MCF 10A (cell line): Measurements from ENCODE around the gene ZMYND8. TPM values are rescaled to one million over a fixed set of nuclear protein-coding genes. Genes with fewer than 3 reads are reported as not detected.

Experiments used
- BruUV-seq: library from RNA; stranded (reverse); fragments of 400-500 nt; replicated peaks from 2 replicates; lab custom pipeline; 2021; lab: Mats Ljungman, UMichigan
- CTCF ChIA-PET: fragments of 300-600 bp; sonication (Branson Sonifier 250); formaldehyde crosslinking; extraction: SDS; loops from one replicate; lab custom pipeline; 2021; ENCODE audit warnings: antibody characterized with exemption, inconsistent platforms; lab: Yijun Ruan, JAX
- POLR2A ChIA-PET: fragments of 300-600, 350-650 bp; sonication (Branson Sonifier 250); formaldehyde crosslinking; extraction: SDS; loops from one replicate; lab custom pipeline; 2020; ENCODE audit warnings: antibody characterized with exemption, inconsistent platforms; lab: Yijun Ruan, JAX
- DNase-seq: peaks from one replicate; pipeline ENCODE4 v3.0.0-alpha.2; 2018; ENCODE audit not compliant: unreplicated experiment
- H3K27ac Mint-ChIP-seq: one replicate; pipeline ENCODE4 v1.8.0; 2022; ENCODE audit warnings: mild to moderate bottlenecking, low read depth, mixed read lengths; ENCODE audit not compliant: unreplicated experiment
- H3K27me3 Mint-ChIP-seq: one replicate; pipeline ENCODE4 v1.8.0; 2022; ENCODE audit warnings: mixed read lengths; ENCODE audit not compliant: insufficient read depth, unreplicated experiment
- H3K36me3 Mint-ChIP-seq: one replicate; pipeline ENCODE4 v1.8.0; 2022; ENCODE audit warnings: mild to moderate bottlenecking, moderate library complexity, mixed read lengths; ENCODE audit not compliant: insufficient read depth, unreplicated experiment
- H3K4me1 Mint-ChIP-seq: one replicate; pipeline ENCODE4 v1.8.0; 2022; ENCODE audit warnings: mixed read lengths; ENCODE audit not compliant: insufficient read depth, unreplicated experiment
- H3K4me3 Mint-ChIP-seq: one replicate; pipeline ENCODE4 v1.8.0; 2022; ENCODE audit warnings: mild to moderate bottlenecking, moderate library complexity, mixed read lengths; ENCODE audit not compliant: unreplicated experiment
- H3K9me3 Mint-ChIP-seq: one replicate; pipeline ENCODE4 v1.8.0; 2022; ENCODE audit warnings: mixed read lengths; ENCODE audit not compliant: unreplicated experiment
- CTCF ChIP-seq: fragments of 200-600 bp; IDR thresholded peaks from one replicate; pipeline ENCODE4 v1.8.0; 2022; ENCODE audit warnings: antibody characterized with exemption, mild to moderate bottlenecking; ENCODE audit not compliant: unreplicated experiment
- intact Hi-C: fragments of 100-400 bp; cut with micrococcal nuclease; formaldehyde crosslinking; loops from 2 replicates; pipeline ENCODE4 v1.14.1; 2022
- total RNA-seq: library from RNA; stranded (reverse); gene quantifications from 2 replicates; pipeline ENCODE4 v1.2.3, GENCODE V29; 2022

Gene ZMYND8
- total RNA-seq, 1 experiment from 2014 or later, result 127 TPM

GRCh38 chr20:47224300-47224791 lies 132.2 kb downstream of the ZMYND8 start:
- POLR2A ChIA-PET, result interaction anchor here (1.0 to 1.1 kb wide), 2 partner anchors 11 to 129 kb away, joined by 3 to 4 read pairs; no protein-coding TSS in a partner anchor
- no peaks in the 10 kb centered on the region for H3K4me1 Mint-ChIP-seq
- intact Hi-C loops, result no loop called here
- TF ChIP-seq CTCF, result no peak
- H3K4me3 Mint-ChIP-seq, result no peak overlapping the region
- no peaks in the 10 kb centered on the region for H3K27me3 Mint-ChIP-seq
- no TSS peak for BruUV-seq
- no peaks in the 10 kb centered on the region for H3K9me3 Mint-ChIP-seq
- no peak for DNase-seq
- CTCF ChIA-PET, result interaction anchor here (1.0 to 1.4 kb wide), 3 partner anchors 10 to 153 kb away, joined by 3 to 8 read pairs (median 3); no protein-coding TSS in a partner anchor
- peaks cover 100% of the 10 kb centered on the region for H3K36me3 Mint-ChIP-seq
- peak overlapping the region; percentile 48 for H3K27ac Mint-ChIP-seq

GRCh38 chr20:47223896-47224295 lies 132.6 kb downstream of the ZMYND8 start:
- no peak for DNase-seq
- ChIA-PET POLR2A (interaction anchor here (1.0 to 1.1 kb wide), 2 partner anchors 11 to 130 kb away, joined by 3 to 4 read pairs; no protein-coding TSS in a partner anchor), CTCF (interaction anchor here (1.0 to 1.4 kb wide), 4 partner anchors 10 to 154 kb away, joined by 3 to 8 read pairs (median 3); no protein-coding TSS in a partner anchor)
- no peak for TF ChIP-seq CTCF
- Mint-ChIP-seq H3K9me3 (no peaks in the 10 kb centered on the region), H3K27ac (no peak overlapping the region), H3K4me3 (no peak overlapping the region), H3K27me3 (no peaks in the 10 kb centered on the region), H3K36me3 (peaks cover 100% of the 10 kb centered on the region), H3K4me1 (no peaks in the 10 kb centered on the region)
- intact Hi-C loops, result no loop called here
- BruUV-seq, result no TSS peak

- Mint-ChIP-seq H3K27me3 (no peaks in the 10 kb centered on the region), H3K27ac (no peak overlapping the region), H3K9me3 (no peaks in the 10 kb centered on the region), H3K4me1 (no peaks in the 10 kb centered on the region), H3K36me3 (peaks cover 100% of the 10 kb centered on the region), H3K4me3 (no peak overlapping the region)
- intact Hi-C loops, result no loop called here
- TF ChIP-seq CTCF, result no peak
- CTCF ChIA-PET, result interaction anchor here (0.6 to 1.8 kb wide), 8 partner anchors 9 to 752 kb away, joined by 3 to 8 read pairs (median 4); no protein-coding TSS in a partner anchor
- no peak for DNase-seq
- BruUV-seq, result no TSS peak
- POLR2A ChIA-PET, result interaction anchor here (0.6 to 1.2 kb wide), 3 partner anchors 9 to 48 kb away, joined by 3 to 6 read pairs (median 3); no protein-coding TSS in a partner anchor
These were observed 133.9 kb downstream of the ZMYND8 start for GRCh38 chr20:47222468-47223119.

DNA sequence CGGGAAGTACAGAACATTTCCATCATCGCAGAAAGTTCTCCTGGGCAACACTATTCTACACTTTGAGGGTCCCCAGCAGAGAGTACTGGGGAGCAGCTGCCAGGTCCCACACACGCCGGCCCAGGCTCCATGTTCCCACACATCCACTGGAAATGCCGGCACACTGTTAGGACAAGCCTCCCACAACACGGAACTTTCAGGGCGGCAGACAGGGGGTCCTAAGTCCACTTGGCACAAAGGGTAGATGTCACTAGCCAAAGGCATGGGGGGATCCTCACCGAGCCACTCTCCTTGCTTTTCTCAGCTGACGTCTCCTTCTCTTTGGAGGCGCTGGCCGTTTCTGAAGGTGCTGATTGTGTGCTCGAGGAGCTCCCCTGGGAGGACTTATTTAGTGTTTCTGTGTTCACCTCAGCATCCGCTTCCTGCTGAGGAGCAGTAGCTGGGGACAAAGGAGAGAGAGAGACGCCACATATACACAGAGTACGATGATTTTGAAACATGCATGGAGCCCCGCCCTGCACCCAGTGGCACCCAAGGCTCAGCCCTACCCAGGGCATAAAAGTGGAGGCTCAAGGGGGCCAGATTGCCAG lies 135.4 kb downstream of the ZMYND8 start:
- no peak for TF ChIP-seq CTCF
- intact Hi-C loops, result no loop called here
- no peaks in the 10 kb centered on the region for H3K4me1 Mint-ChIP-seq
- H3K36me3 Mint-ChIP-seq, result peaks cover 100% of the 10 kb centered on the region
- POLR2A ChIA-PET, result interaction anchor here (0.6 to 1.2 kb wide), 2 partner anchors 163 to 469 kb away, joined by 3 read pairs; no protein-coding TSS in a partner anchor
- BruUV-seq, result no TSS peak
- no peak overlapping the region for H3K4me3 Mint-ChIP-seq
- CTCF ChIA-PET, result interaction anchor here (0.6 to 3.1 kb wide), 7 partner anchors 9 to 468 kb away, joined by 3 to 17 read pairs (median 4); no protein-coding TSS in a partner anchor
- DNase-seq, result no peak
- no peak overlapping the region for H3K27ac Mint-ChIP-seq
- H3K9me3 Mint-ChIP-seq, result no peaks in the 10 kb centered on the region
- no peaks in the 10 kb centered on the region for H3K27me3 Mint-ChIP-seq
